Measurements from ENCODE around the gene DDHD1. TPM values are rescaled to one million over a fixed set of nuclear protein-coding genes. Genes with fewer than 3 reads are reported as not detected.

The DDHD1 gene
- total RNA-seq, 2 experiments from 2014 or later = 53.6 to 58.5 TPM

DNA sequence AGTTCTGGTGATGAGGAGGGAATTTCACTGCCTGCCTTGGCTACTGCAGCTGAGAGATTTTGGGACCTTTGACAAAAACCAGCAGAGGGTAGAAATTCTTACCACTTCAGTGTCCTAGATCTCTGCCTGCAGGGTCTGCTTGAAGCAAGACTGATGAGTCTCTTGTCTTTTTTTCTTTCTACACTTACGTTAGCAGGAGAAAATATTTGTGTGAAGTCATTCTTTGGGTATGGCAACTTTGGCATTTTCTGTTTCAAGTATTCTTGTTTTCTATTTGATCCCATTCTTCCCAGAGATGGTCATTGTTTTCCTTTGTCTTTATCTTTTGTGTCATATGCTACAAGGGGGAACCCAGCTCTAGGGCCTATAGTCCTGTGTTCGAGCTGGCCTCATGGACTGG, 136.6 kb downstream of the DDHD1 start:
- H3K9me3 Mint-ChIP-seq = no peaks in the 10 kb centered on the region
- no peaks in the 10 kb centered on the region for H3K36me3 Mint-ChIP-seq (ENCODE audit: low read depth)
- CTCF ChIA-PET = no interaction called here
- H3K4me3 Mint-ChIP-seq = no peak overlapping the region
- no peak overlapping the region for H3K27ac Mint-ChIP-seq
- POLR2A ChIA-PET = no interaction called here
- no peaks in the 10 kb centered on the region for H3K4me1 Mint-ChIP-seq
- H3K27me3 Mint-ChIP-seq = peaks cover 6% of the 10 kb centered on the region
- no peak for DNase-seq

- DNase-seq = no peak
- H3K4me1 Mint-ChIP-seq = peaks cover 5% of the 10 kb centered on the region
- H3K4me3 Mint-ChIP-seq = no peak overlapping the region
- CTCF ChIA-PET = no interaction called here
- H3K9me3 Mint-ChIP-seq = no peaks in the 10 kb centered on the region
- H3K27me3 Mint-ChIP-seq = peaks cover 6% of the 10 kb centered on the region
- POLR2A ChIA-PET = no interaction called here
- no peak overlapping the region for H3K27ac Mint-ChIP-seq
- H3K36me3 Mint-ChIP-seq (ENCODE audit: low read depth) = no peaks in the 10 kb centered on the region
These were observed 142.1 kb downstream of the DDHD1 start for GRCh38 chr14:53011053-53011462.

GRCh38 chr14:53010193-53011040, 142.7 kb downstream of the DDHD1 start:
- Mint-ChIP-seq H3K4me3 (no peak overlapping the region), H3K9me3 (no peaks in the 10 kb centered on the region), H3K36me3 (ENCODE audit: low read depth) (no peaks in the 10 kb centered on the region), H3K27me3 (peaks cover 6% of the 10 kb centered on the region), H3K27ac (no peak overlapping the region), H3K4me1 (peaks cover 5% of the 10 kb centered on the region)
- POLR2A ChIA-PET = no interaction called here
- no peak for DNase-seq
- CTCF ChIA-PET = no interaction called here

- Mint-ChIP-seq H3K36me3 (ENCODE audit: low read depth) (no peaks in the 10 kb centered on the region), H3K27ac (no peak overlapping the region)
These were observed 146.1 kb downstream of the DDHD1 start for GRCh38 chr14:53006931-53007562.

GRCh38 chr14:53004976-53005375, 148.1 kb downstream of the DDHD1 start:
- no peak overlapping the region for H3K27ac Mint-ChIP-seq

More at GRCh38 chr14:53006931-53007562, 146.1 kb downstream of the DDHD1 start:
- DNase-seq = no peak
- H3K27me3 Mint-ChIP-seq = peaks cover 2% of the 10 kb centered on the region
- POLR2A ChIA-PET = no interaction called here
- CTCF ChIA-PET = no interaction called here
- H3K4me1 Mint-ChIP-seq = peaks cover 5% of the 10 kb centered on the region
- no peak overlapping the region for H3K4me3 Mint-ChIP-seq
- no peaks in the 10 kb centered on the region for H3K9me3 Mint-ChIP-seq

DNA sequence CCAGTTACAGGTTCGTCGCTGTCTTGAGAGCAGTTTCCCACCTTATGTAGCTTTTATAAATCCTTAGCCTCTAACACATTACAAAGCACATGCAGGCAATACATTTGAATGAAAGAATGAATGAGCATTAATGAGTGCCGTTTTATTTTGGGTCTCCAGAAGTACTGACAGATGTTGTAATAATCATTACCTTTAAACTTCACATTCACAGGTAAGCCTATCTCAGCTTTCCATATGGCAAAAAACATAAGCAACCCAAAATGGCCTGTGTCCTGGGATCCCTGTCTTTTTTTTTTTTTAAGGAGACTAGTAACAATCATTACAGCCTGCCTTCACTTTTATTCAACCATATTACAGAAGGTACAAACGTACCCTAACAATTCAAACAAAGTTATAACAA, 149.3 kb downstream of the DDHD1 start:
- POLR2A ChIA-PET = no interaction called here
- H3K27ac Mint-ChIP-seq = no peak overlapping the region
- no peaks in the 10 kb centered on the region for H3K9me3 Mint-ChIP-seq
- CTCF ChIA-PET = no interaction called here
- H3K4me3 Mint-ChIP-seq = no peak overlapping the region
- H3K4me1 Mint-ChIP-seq = no peaks in the 10 kb centered on the region
- H3K36me3 Mint-ChIP-seq (ENCODE audit: low read depth) = no peaks in the 10 kb centered on the region
- H3K27me3 Mint-ChIP-seq = peaks cover under 1% of the 10 kb centered on the region
- no peak for DNase-seq

More at GRCh38 chr14:53004976-53005375, 148.1 kb downstream of the DDHD1 start:
- Mint-ChIP-seq H3K4me1 (peaks cover under 1% of the 10 kb centered on the region), H3K9me3 (no peaks in the 10 kb centered on the region), H3K36me3 (ENCODE audit: low read depth) (no peaks in the 10 kb centered on the region), H3K4me3 (no peak overlapping the region), H3K27me3 (no peaks in the 10 kb centered on the region)
- POLR2A ChIA-PET = no interaction called here
- CTCF ChIA-PET = no interaction called here
- DNase-seq = no peak

GRCh38 chr14:53002576-53002975, 150.5 kb downstream of the DDHD1 start:
- CTCF ChIA-PET = no interaction called here
- H3K27ac Mint-ChIP-seq = no peak overlapping the region
- H3K27me3 Mint-ChIP-seq = peaks cover 4% of the 10 kb centered on the region
- no peaks in the 10 kb centered on the region for H3K9me3 Mint-ChIP-seq
- DNase-seq = no peak
- no peaks in the 10 kb centered on the region for H3K4me1 Mint-ChIP-seq
- H3K36me3 Mint-ChIP-seq (ENCODE audit: low read depth) = no peaks in the 10 kb centered on the region
- POLR2A ChIA-PET = no interaction called here
- H3K4me3 Mint-ChIP-seq = no peak overlapping the region

DNA sequence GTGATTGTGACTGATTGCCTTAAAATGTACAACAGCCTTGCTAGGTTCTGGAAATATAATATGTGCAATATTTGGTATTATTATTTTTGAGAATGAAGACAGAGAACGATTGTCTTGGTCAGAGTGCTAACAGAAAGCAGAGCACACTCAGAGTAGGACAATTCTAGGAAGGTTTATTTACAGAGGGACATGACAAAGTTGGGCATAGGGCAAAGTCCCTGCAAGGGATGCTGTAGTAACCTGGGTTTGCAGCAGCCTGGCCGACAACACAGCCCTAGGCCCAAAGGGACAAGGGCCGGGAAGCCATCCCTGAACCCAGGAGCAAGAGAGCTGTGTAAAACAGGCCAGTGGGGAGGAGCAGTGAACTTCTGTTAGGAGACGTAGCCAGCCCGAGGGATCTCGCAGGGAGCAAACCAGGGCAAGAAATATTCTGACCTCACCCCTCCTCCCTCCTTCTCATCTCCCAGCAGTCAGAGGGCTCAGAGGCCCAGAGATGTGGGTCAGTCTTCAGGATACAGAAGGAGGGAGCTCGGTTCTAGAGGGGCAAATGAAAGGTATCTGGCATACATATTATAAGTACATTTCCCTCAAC, 151.2 kb downstream of the DDHD1 start:
- ChIA-PET POLR2A (no interaction called here), CTCF (no interaction called here)
- Mint-ChIP-seq H3K27ac (no peak overlapping the region), H3K9me3 (no peaks in the 10 kb centered on the region), H3K36me3 (ENCODE audit: low read depth) (no peaks in the 10 kb centered on the region), H3K27me3 (peaks cover 4% of the 10 kb centered on the region), H3K4me1 (no peaks in the 10 kb centered on the region), H3K4me3 (no peak overlapping the region)
- DNase-seq = no peak

- Mint-ChIP-seq H3K36me3 (ENCODE audit: low read depth) (no peaks in the 10 kb centered on the region), H3K4me1 (no peaks in the 10 kb centered on the region), H3K27me3 (peaks cover 4% of the 10 kb centered on the region), H3K27ac (no peak overlapping the region), H3K9me3 (no peaks in the 10 kb centered on the region), H3K4me3 (no peak overlapping the region)
- ChIA-PET POLR2A (no interaction called here), CTCF (no interaction called here)
- DNase-seq = no peak
These were observed 154.6 kb downstream of the DDHD1 start for GRCh38 chr14:52998376-52999015.

DNA sequence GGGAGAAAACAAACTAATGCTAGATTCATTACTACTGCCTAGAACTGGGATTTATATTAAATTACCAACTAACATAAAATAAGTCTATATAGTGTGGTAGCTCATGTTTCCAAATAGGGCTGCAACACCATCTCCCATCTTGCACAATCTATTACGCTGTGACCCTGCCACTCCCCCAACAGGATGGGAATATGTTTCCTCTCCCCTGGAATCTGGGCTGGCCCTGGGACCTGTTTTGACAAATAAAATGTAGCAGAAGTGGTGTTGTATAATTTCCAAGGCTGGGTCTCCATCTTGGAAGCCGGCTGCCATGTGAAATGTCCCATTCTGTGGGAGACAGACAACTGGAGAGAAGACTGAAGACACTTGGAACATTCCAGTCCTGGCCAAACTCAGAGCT, 156.6 kb downstream of the DDHD1 start:
- Mint-ChIP-seq H3K27ac (no peak overlapping the region), H3K4me1 (no peaks in the 10 kb centered on the region), H3K27me3 (peaks cover 8% of the 10 kb centered on the region), H3K4me3 (no peak overlapping the region), H3K9me3 (no peaks in the 10 kb centered on the region), H3K36me3 (ENCODE audit: low read depth) (no peaks in the 10 kb centered on the region)
- CTCF ChIA-PET = no interaction called here
- no peak for DNase-seq
- POLR2A ChIA-PET = no interaction called here

- Mint-ChIP-seq H3K4me1 (no peaks in the 10 kb centered on the region), H3K27me3 (peaks cover 11% of the 10 kb centered on the region), H3K4me3 (no peak overlapping the region), H3K36me3 (ENCODE audit: low read depth) (no peaks in the 10 kb centered on the region), H3K9me3 (no peaks in the 10 kb centered on the region), H3K27ac (no peak overlapping the region)
- DNase-seq = no peak
- ChIA-PET CTCF (no interaction called here), POLR2A (no interaction called here)
These were observed 157.1 kb downstream of the DDHD1 start for GRCh38 chr14:52995998-52996397.

GRCh38 chr14:52992236-52992870, 160.8 kb downstream of the DDHD1 start:
- Mint-ChIP-seq H3K36me3 (ENCODE audit: low read depth) (no peaks in the 10 kb centered on the region), H3K9me3 (no peaks in the 10 kb centered on the region), H3K4me3 (no peak overlapping the region), H3K27ac (no peak overlapping the region), H3K4me1 (no peaks in the 10 kb centered on the region), H3K27me3 (peaks cover 11% of the 10 kb centered on the region)
- no peak for DNase-seq
- ChIA-PET POLR2A (no interaction called here), CTCF (no interaction called here)

GRCh38 chr14:52988139-52988538, 165.0 kb downstream of the DDHD1 start:
- H3K36me3 Mint-ChIP-seq (ENCODE audit: low read depth) = no peaks in the 10 kb centered on the region
- ChIA-PET CTCF (no interaction called here), POLR2A (no interaction called here)
- H3K27me3 Mint-ChIP-seq = peaks cover 11% of the 10 kb centered on the region
- H3K4me1 Mint-ChIP-seq = no peaks in the 10 kb centered on the region
- H3K9me3 Mint-ChIP-seq = no peaks in the 10 kb centered on the region
- no peak for DNase-seq
- no peak overlapping the region for H3K27ac Mint-ChIP-seq
- H3K4me3 Mint-ChIP-seq = no peak overlapping the region

Data from activated CD4-positive, alpha-beta memory T cell treated with anti-CD3 and anti-CD28 coated beads, Interleukin-2, amount 10 ng/mL, durations not matched to agents 7 days and 5 days (primary cell).